Measurements from ENCODE around the gene USP53.
A peak's percentile ranks its signal among the peaks of the same experiment; 100 is the strongest.
"Not testable (repeated sequence)": the region's sequence is repeated elsewhere in the genome, so short reads cannot be mapped to it uniquely, and the experiment has no call there.

Gene USP53

DNA sequence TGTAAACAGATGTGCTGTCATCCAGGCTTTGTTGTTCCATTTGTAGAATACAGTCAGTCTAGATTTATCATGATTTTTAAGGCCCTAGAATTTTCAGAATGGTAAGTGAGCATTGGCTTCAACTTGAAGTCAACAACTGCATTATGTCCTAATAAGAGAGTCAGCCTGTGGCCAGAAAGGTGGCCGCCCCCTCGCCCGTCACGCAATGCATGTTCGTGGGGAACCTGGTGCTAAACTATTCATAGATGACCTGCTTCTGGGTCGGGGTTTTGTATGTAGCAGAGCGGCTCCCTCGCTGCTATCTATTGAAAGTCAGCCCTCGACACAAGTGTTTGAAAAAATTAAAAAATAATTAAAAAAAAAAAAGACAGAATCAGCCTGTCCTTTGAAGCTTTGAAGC lies 24.7 kb downstream of the USP53 start:
- H3K9me3 Mint-ChIP-seq: no peaks in the 10 kb centered on the region
- H3K36me3 Mint-ChIP-seq (ENCODE audit: low read depth): no peaks in the 10 kb centered on the region
- peaks cover 15% of the 10 kb centered on the region for H3K4me1 Mint-ChIP-seq (ENCODE audit: low read depth)
- no peaks in the 10 kb centered on the region for H3K27me3 Mint-ChIP-seq
- intact Hi-C loops (cut with micrococcal nuclease): no loop called here
- no peak overlapping the region for H3K4me3 Mint-ChIP-seq
- H3K27ac Mint-ChIP-seq: no peak overlapping the region

DNA sequence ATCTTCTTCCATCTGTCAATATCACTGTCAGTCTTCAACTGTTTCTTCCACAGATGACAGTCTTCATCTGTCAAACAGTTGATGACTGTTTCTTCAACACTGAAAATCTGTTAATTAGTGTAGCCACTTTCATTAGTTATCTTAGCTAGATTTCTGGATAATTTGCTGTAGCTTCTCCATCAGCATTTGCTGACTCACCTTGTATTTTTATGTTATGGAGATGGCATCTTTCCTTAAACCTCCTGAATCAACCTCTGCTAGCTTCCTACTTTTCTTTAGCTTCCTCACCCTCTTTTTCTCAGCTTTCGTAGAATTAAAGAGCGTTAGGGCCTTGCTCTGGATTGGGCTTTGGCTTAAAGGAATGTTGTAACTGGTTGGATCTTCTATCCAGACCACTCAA lies 25.1 kb downstream of the USP53 start:
- intact Hi-C loops (cut with micrococcal nuclease): no loop called here
- Mint-ChIP-seq H3K4me1 (ENCODE audit: low read depth) (peaks cover 15% of the 10 kb centered on the region), H3K36me3 (ENCODE audit: low read depth) (no peaks in the 10 kb centered on the region), H3K9me3 (no peaks in the 10 kb centered on the region), H3K27me3 (no peaks in the 10 kb centered on the region), H3K4me3 (no peak overlapping the region), H3K27ac (no peak overlapping the region)

DNA sequence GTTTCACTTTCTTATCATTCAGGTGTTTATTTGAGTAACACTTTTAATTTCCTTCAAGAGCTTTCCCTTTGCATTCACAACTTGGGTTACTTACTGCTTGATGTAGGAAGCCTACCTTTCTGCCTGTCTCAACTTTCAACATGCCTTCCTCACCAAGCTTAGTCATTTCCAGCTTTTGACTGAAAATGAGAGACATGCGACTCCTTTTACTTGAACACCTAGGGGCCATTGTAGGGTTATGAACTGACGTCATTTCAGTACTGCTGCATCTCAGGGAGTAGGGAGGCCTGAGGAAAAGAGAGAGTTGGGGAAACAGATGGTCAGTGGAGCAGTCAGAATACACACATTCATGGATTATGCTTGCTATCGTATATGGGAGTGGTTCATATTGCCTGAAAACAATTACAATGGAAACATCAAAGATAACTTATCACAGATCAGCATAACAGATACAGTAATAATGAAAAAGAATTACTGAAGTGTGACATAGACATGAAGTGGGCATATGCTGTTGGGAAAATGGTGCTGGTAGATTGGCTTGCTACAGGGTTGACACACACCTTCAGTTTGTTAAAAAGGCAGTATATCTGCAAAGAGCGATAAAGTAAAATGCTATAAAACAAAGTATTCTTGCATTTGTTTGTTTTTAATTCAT lies 25.7 kb downstream of the USP53 start:
- peaks cover 10% of the 10 kb centered on the region for H3K4me1 Mint-ChIP-seq (ENCODE audit: low read depth)
- no peaks in the 10 kb centered on the region for H3K9me3 Mint-ChIP-seq
- no peak overlapping the region for H3K27ac Mint-ChIP-seq
- intact Hi-C loops (cut with micrococcal nuclease): no loop called here
- no peaks in the 10 kb centered on the region for H3K27me3 Mint-ChIP-seq
- no peak overlapping the region for H3K4me3 Mint-ChIP-seq
- no peaks in the 10 kb centered on the region for H3K36me3 Mint-ChIP-seq (ENCODE audit: low read depth)

DNA sequence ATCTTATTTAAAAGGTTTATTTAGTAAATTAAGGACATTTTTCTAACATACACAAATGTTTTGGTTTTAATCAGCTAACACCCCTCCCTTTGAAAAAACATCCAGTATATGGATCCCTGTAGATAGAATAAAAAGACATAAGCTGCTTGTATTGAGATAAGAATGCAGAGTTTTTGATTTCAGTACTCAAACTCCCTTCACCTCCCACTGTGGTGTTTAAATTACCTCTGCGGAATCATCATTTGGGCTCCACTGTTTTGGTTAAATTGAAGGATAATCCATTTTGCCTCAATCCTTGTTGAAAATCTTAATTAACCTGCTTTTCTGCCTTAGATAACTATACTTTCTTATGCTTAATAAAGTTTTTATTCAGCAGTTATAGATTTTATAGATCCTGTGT lies 27.6 kb downstream of the USP53 start:
- H3K27ac Mint-ChIP-seq: no peak overlapping the region
- no peaks in the 10 kb centered on the region for H3K9me3 Mint-ChIP-seq
- H3K36me3 Mint-ChIP-seq (ENCODE audit: low read depth): no peaks in the 10 kb centered on the region
- peaks cover 11% of the 10 kb centered on the region for H3K4me1 Mint-ChIP-seq (ENCODE audit: low read depth)
- no peaks in the 10 kb centered on the region for H3K27me3 Mint-ChIP-seq
- no peak overlapping the region for H3K4me3 Mint-ChIP-seq
- intact Hi-C loops (cut with micrococcal nuclease): no loop called here

DNA sequence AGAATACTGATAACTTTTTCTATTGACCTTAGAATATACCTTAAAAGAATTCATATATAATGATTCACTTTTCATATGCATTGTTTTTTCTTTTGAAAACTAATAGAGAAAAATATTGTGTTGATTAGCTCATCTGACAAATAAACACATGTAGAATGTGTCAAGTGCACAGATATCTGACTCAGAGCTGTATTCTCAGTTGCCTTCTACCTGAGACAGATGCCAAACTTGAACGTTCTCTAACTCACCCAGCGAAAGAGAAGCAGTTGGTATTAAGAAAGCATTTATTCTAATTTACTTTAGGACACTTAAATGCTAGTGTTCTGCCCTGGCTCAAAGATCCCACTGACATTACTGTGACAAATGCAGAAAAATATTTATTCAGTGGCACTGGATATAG lies 28.1 kb downstream of the USP53 start:
- Mint-ChIP-seq H3K4me1 (ENCODE audit: low read depth) (peaks cover 13% of the 10 kb centered on the region), H3K4me3 (no peak overlapping the region), H3K9me3 (no peaks in the 10 kb centered on the region), H3K27me3 (no peaks in the 10 kb centered on the region), H3K36me3 (ENCODE audit: low read depth) (no peaks in the 10 kb centered on the region), H3K27ac (no peak overlapping the region)
- intact Hi-C loops (cut with micrococcal nuclease): no loop called here

DNA sequence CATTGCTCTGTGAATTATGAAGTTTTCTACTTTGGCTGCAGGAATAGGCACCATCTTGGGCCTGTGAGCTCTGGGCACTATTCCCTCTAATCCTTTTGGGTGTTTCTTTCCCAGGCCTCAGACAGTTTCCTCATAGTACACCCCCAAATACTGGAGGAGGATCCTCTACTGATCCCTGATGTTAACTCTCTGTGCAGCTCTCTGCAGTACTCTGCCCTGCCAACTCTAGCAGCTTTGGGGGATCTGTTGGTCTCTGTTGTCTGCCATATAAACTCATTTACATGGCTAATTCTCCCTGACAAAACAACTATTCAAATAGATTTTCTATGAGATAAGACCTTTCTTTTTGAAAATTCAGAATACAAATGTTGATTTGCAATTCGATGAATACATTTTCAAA lies 29.9 kb downstream of the USP53 start:
- no peak overlapping the region for H3K4me3 Mint-ChIP-seq
- H3K9me3 Mint-ChIP-seq: no peaks in the 10 kb centered on the region
- H3K27ac Mint-ChIP-seq: no peak overlapping the region
- intact Hi-C loops (cut with micrococcal nuclease): no loop called here
- H3K36me3 Mint-ChIP-seq (ENCODE audit: low read depth): no peaks in the 10 kb centered on the region
- H3K27me3 Mint-ChIP-seq: no peaks in the 10 kb centered on the region
- peaks cover 17% of the 10 kb centered on the region for H3K4me1 Mint-ChIP-seq (ENCODE audit: low read depth)

DNA sequence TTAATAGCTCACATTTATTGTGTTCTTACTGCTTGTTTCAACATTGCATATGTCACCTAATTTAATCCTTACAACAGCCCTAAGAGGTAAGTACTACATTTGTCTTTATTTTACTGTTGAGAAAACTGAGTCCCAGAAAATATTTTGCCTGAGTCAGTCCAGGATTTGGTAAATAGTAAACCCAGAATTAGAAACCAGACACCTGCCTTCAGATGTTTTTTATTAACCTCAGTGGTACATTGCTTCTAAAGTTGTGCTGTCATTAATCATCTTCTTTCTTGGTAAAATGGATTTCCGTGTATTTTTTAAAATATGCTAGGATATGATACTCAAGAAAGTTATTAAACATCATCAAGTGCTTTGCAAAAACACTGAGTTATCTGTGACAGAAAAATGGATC lies 31.4 kb downstream of the USP53 start:
- Mint-ChIP-seq H3K27me3 (no peaks in the 10 kb centered on the region), H3K9me3 (no peaks in the 10 kb centered on the region), H3K27ac (no peak overlapping the region), H3K4me3 (no peak overlapping the region), H3K36me3 (ENCODE audit: low read depth) (no peaks in the 10 kb centered on the region), H3K4me1 (ENCODE audit: low read depth) (peaks cover 17% of the 10 kb centered on the region)
- intact Hi-C loops (cut with micrococcal nuclease): no loop called here

DNA sequence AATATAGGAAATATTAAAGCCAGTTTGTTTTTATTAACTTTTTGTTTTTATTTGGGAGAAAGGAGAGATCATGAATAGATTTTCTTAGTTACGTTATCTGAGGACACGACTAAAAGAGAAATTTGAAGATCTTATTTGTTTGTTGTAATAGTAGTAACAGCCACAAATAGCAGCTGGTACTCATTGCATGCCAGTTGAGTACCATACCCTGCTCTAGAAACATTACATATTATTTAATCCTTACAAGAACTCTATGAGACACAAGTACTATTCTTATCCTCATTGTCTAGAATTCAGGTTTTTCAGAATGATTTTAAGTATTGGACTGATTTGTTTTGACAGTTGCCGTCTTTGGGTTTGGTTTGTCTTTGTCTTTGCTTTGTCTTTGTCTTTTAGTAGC lies 31.8 kb downstream of the USP53 start:
- no peaks in the 10 kb centered on the region for H3K36me3 Mint-ChIP-seq (ENCODE audit: low read depth)
- intact Hi-C loops (cut with micrococcal nuclease): no loop called here
- H3K4me3 Mint-ChIP-seq: no peak overlapping the region
- peaks cover 17% of the 10 kb centered on the region for H3K4me1 Mint-ChIP-seq (ENCODE audit: low read depth)
- no peaks in the 10 kb centered on the region for H3K9me3 Mint-ChIP-seq
- peak overlapping the region; percentile 50 for H3K27ac Mint-ChIP-seq
- H3K27me3 Mint-ChIP-seq: no peaks in the 10 kb centered on the region

DNA sequence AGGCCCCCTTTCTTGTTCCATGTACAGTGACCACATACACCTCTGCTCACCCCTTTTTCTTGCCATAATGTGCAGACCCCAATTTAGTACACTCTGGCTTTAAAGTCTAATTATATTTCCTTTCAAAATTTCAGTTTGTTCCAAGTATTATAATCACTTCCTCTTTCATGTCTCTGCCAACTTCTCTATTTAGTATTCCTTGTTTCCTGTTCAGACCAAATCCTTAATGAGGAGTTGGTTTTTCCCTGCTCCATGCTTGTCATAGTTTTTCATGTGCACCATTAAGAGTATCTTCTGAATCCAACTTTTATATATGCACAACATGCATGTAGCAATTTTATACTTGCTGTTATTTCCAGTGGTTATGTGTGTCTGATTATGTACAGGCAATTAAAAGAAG lies 32.3 kb downstream of the USP53 start:
- H3K9me3 Mint-ChIP-seq: no peaks in the 10 kb centered on the region
- intact Hi-C loops (cut with micrococcal nuclease): no loop called here

DNA sequence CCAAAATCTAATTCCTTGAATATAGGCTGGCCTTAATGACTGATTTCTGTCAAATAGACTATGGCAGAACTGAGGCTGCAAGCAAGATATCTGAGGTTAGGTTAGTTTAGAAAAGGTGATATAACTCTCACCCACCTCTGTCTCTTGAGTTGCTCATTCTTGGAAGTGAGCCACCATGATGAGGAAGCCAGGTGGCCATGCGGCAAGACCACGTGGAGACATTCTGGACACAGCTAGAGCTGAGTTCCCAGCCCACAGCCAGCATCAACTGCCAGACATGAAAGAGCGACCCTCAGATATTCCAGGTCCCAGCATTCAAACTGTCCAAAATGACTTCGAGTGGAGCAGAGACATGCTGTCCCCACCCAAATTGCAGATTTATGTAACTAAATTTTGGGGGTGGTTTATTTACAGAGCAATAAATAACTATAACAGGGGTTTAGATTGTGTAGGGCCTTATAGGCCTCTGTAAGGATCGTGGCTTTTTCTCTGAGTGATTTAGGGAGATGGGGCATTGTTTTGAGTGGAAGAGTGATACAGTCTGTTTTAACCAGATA lies 33.7 kb downstream of the USP53 start:
- H3K4me3 Mint-ChIP-seq: no peak overlapping the region
- no peaks in the 10 kb centered on the region for H3K36me3 Mint-ChIP-seq (ENCODE audit: low read depth)
- peaks cover 17% of the 10 kb centered on the region for H3K4me1 Mint-ChIP-seq (ENCODE audit: low read depth)
- H3K27ac Mint-ChIP-seq: peak overlapping the region; percentile 55
- H3K27me3 Mint-ChIP-seq: no peaks in the 10 kb centered on the region
- intact Hi-C loops (cut with micrococcal nuclease): no loop called here
- H3K9me3 Mint-ChIP-seq: peaks cover 1% of the 10 kb centered on the region

More for the DNA sequence above, 32.3 kb downstream of the USP53 start:
- Mint-ChIP-seq H3K4me3 (no peak overlapping the region), H3K4me1 (ENCODE audit: low read depth) (peaks cover 17% of the 10 kb centered on the region), H3K27ac (peak overlapping the region; percentile 50), H3K36me3 (ENCODE audit: low read depth) (no peaks in the 10 kb centered on the region), H3K27me3 (no peaks in the 10 kb centered on the region)

DNA sequence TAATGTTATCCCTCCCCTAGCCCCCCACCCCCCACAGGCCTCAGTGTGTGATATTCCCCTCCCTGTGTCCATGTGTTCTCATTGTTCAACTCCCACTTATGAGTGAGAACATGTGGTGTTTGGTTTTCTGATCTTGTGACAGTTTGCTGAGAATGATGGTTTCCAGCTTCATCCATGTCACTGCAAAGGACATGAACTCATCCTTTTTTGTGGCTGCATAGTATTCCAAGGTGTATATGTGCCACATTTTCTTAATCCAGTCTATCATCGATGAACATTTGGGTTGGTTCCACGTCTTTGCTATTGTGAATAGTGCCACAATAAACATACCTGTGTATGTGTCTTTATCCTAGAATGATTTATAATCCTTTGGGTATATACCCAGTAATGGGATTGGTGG lies 38.5 kb downstream of the USP53 start:
- Mint-ChIP-seq H3K9me3 (peaks cover 34% of the 10 kb centered on the region), H3K36me3 (ENCODE audit: low read depth) (peaks cover 18% of the 10 kb centered on the region)
- H3K4me1 Mint-ChIP-seq (ENCODE audit: low read depth); H3K27me3 Mint-ChIP-seq; intact Hi-C loops (cut with micrococcal nuclease); H3K4me3 Mint-ChIP-seq; H3K27ac Mint-ChIP-seq: not testable (repeated sequence)

DNA sequence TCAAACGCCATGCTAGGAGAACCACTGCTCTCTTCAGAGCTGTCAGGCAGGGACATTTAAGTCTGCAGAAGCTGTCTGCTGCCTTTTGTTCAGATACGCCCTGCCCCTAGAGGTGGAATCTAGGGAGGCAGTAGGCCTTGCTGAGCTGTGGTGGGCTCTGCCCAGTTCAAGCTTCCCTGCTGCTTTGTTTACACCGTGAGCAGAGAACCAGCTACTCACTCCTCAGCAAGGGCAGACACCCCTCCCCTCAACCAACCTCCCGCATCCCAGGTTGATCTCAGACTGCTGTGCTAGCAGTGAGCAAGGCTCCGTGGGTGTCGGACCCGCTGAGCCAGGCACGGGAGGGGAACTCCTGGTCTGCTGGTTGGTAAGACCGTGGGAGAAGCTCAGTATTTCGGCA lies 42.7 kb downstream of the USP53 start:
- Mint-ChIP-seq H3K36me3 (ENCODE audit: low read depth) (peaks cover 18% of the 10 kb centered on the region), H3K9me3 (peaks cover 34% of the 10 kb centered on the region)
- H3K27ac Mint-ChIP-seq; intact Hi-C loops (cut with micrococcal nuclease); H3K27me3 Mint-ChIP-seq; H3K4me3 Mint-ChIP-seq; H3K4me1 Mint-ChIP-seq (ENCODE audit: low read depth): not testable (repeated sequence)

DNA sequence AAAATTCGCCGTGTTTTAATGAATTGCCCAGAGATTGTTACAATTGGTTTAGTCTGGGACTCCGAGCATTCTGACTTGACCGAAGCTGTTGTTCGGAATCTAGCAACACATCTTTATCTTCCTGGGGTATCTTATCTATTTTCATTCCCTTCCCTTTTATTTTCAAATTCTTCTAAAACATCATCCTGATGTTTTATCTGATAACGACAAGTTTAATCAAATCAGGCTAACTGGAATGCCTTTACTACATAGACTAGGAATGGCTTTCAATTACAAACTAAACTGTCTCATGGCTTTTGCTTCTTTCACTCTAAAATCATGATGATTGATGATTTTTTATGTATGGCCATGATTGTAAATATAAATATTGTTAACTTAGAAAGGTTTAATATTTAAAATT lies 48.0 kb downstream of the USP53 start:
- no peak overlapping the region for H3K27ac Mint-ChIP-seq
- H3K4me1 Mint-ChIP-seq (ENCODE audit: low read depth): no peaks in the 10 kb centered on the region
- no peaks in the 10 kb centered on the region for H3K9me3 Mint-ChIP-seq
- H3K36me3 Mint-ChIP-seq (ENCODE audit: low read depth): no peaks in the 10 kb centered on the region
- H3K4me3 Mint-ChIP-seq: no peak overlapping the region
- intact Hi-C loops (cut with micrococcal nuclease): no loop called here
- H3K27me3 Mint-ChIP-seq: no peaks in the 10 kb centered on the region

DNA sequence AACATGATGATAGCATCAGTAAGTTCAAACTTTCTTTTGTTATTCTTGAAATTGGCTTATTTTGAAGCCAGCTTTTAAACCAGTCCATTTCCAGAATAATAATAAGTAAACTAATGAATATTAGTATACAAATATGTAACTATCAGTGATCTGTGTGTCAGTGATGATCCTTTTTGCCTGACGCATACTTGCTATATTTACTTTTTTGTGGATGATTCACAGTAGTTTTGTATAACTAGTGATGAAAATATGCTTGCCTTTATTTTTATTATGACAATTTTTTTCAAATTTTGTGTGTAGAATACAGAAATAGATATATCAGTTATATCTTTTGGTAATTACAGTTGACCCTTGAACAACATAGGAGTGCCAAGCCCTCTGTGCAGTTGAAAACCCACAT lies 49.5 kb downstream of the USP53 start:
- Mint-ChIP-seq H3K36me3 (ENCODE audit: low read depth) (no peaks in the 10 kb centered on the region), H3K9me3 (peaks cover 7% of the 10 kb centered on the region), H3K27me3 (no peaks in the 10 kb centered on the region), H3K27ac (no peak overlapping the region), H3K4me1 (ENCODE audit: low read depth) (no peaks in the 10 kb centered on the region), H3K4me3 (no peak overlapping the region)
- intact Hi-C loops (cut with micrococcal nuclease): no loop called here

DNA sequence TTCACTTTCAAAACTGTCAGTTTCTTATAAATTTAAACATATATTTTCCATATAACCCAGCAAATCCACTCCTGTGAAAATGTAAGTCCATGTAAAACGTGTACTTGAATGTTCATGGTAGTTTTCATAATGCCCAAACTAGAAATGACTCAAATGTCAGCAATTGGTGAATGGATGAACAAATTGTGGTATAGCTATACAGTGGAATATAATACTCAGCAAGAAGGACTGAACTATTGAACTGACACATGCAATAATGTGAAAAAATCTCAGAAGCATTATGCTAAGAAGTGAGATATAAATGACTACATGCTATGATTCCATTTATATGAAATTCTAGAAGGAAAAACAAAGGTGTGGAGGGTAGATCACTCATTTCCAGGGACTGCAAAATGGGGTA lies 52.2 kb downstream of the USP53 start:
- Mint-ChIP-seq H3K36me3 (ENCODE audit: low read depth) (no peaks in the 10 kb centered on the region), H3K4me1 (ENCODE audit: low read depth) (no peaks in the 10 kb centered on the region), H3K4me3 (no peak overlapping the region), H3K27me3 (no peaks in the 10 kb centered on the region), H3K27ac (no peak overlapping the region), H3K9me3 (peaks cover 7% of the 10 kb centered on the region)
- intact Hi-C loops (cut with micrococcal nuclease): no loop called here
